Measurements from ENCODE around the gene CA5B.
A peak's percentile ranks its signal among the peaks of the same experiment; 100 is the strongest.
"Not testable (repeated sequence)": the region's sequence is repeated elsewhere in the genome, so short reads cannot be mapped to it uniquely, and the experiment has no call there.

The CA5B gene

DNA sequence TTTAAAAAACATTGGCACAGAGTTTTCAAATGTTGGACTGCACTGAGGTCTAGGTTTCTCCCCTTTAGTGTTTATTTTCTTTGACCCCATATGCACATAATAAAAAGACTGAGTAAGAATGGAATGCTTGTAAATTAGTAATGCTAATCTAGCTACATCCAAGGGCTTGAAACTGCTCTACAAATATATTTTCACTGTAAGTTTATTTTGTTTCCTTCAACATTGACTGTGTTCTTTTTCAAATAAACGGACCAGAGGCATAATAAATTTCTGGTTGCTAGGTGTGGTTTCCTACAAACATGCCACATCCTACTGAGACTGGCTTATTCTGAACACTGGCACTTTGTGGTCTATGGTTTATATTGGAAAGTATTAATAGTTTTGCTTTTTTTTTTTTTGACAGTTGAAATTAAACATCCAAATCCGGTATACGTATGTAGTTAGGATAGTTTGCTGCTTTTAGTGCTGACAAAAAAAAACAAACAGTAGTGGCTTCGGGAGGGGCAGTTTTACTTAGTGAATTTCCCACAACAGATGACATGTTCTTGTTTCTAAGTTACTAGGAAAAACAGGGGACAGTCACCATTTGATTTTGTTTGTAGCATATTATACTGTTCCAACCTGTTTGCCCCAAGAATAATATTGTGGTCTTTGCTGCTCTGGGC lies 13.2 kb downstream of the CA5B start:
- TF ChIP-seq, protein P1, sequence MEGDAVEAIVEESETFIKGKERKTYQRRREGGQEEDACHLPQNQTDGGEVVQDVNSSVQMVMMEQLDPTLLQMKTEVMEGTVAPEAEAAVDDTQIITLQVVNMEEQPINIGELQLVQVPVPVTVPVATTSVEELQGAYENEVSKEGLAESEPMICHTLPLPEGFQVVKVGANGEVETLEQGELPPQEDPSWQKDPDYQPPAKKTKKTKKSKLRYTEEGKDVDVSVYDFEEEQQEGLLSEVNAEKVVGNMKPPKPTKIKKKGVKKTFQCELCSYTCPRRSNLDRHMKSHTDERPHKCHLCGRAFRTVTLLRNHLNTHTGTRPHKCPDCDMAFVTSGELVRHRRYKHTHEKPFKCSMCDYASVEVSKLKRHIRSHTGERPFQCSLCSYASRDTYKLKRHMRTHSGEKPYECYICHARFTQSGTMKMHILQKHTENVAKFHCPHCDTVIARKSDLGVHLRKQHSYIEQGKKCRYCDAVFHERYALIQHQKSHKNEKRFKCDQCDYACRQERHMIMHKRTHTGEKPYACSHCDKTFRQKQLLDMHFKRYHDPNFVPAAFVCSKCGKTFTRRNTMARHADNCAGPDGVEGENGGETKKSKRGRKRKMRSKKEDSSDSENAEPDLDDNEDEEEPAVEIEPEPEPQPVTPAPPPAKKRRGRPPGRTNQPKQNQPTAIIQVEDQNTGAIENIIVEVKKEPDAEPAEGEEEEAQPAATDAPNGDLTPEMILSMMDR (IDR thresholded peaks at IDR 0.05; ENCODE audit: unreplicated experiment in 3 of 3): no peak

GRCh38 chrX:15755091-15755490 lies 17.0 kb downstream of the CA5B start:
- peaks cover 4% of the 10 kb centered on the region for H3K36me3 Mint-ChIP-seq (ENCODE audit: low read depth)
- H3K27me3 Mint-ChIP-seq (ENCODE audit: low read depth): no peaks in the 10 kb centered on the region
- TF ChIP-seq, protein P1 (IDR thresholded peaks at IDR 0.05; ENCODE audit: unreplicated experiment in 3 of 3): no peak
- H3K9me3 Mint-ChIP-seq: no peaks in the 10 kb centered on the region
- H3K4me3 Mint-ChIP-seq: no peak overlapping the region
- peaks cover 9% of the 10 kb centered on the region for H3K4me1 Mint-ChIP-seq
- H3K27ac Mint-ChIP-seq: no peak overlapping the region

More for the DNA sequence above, 13.2 kb downstream of the CA5B start:
- Mint-ChIP-seq H3K4me3 (no peak overlapping the region), H3K36me3 (ENCODE audit: low read depth) (peaks cover 4% of the 10 kb centered on the region), H3K27me3 (ENCODE audit: low read depth) (no peaks in the 10 kb centered on the region), H3K27ac (peak overlapping the region in 2 of 3 experiments; percentile 32 to 43), H3K4me1 (peaks cover 9% of the 10 kb centered on the region), H3K9me3 (no peaks in the 10 kb centered on the region)

- no peak overlapping the region for H3K4me3 Mint-ChIP-seq
- no peaks in the 10 kb centered on the region for H3K9me3 Mint-ChIP-seq
- H3K36me3 Mint-ChIP-seq (ENCODE audit: low read depth): peaks cover 4% of the 10 kb centered on the region
- no peaks in the 10 kb centered on the region for H3K4me1 Mint-ChIP-seq
- no peak overlapping the region for H3K27ac Mint-ChIP-seq
- H3K27me3 Mint-ChIP-seq (ENCODE audit: low read depth): no peaks in the 10 kb centered on the region
- TF ChIP-seq, protein P1 (IDR thresholded peaks at IDR 0.05; ENCODE audit: unreplicated experiment in 3 of 3): no peak
These were observed 20.1 kb downstream of the CA5B start for GRCh38 chrX:15758140-15758539.

- H3K4me3 Mint-ChIP-seq, H3K4me1 Mint-ChIP-seq: not testable (repeated sequence)
These were observed 21.8 kb downstream of the CA5B start for GRCh38 chrX:15759886-15760285.

GRCh38 chrX:15761564-15762191 lies 23.6 kb downstream of the CA5B start:
- Mint-ChIP-seq H3K4me3 (no peak overlapping the region), H3K36me3 (ENCODE audit: low read depth) (peaks cover 8% of the 10 kb centered on the region), H3K27me3 (ENCODE audit: low read depth) (no peaks in the 10 kb centered on the region), H3K9me3 (no peaks in the 10 kb centered on the region), H3K4me1 (no peaks in the 10 kb centered on the region), H3K27ac (no peak overlapping the region)
- TF ChIP-seq, protein P1 (IDR thresholded peaks at IDR 0.05; ENCODE audit: unreplicated experiment in 3 of 3): peak; percentile 66 to 77 (median 67)

More at GRCh38 chrX:15759886-15760285, 21.8 kb downstream of the CA5B start:
- not testable (repeated sequence) for H3K27me3 Mint-ChIP-seq (ENCODE audit: low read depth); H3K27ac Mint-ChIP-seq; H3K9me3 Mint-ChIP-seq; H3K36me3 Mint-ChIP-seq (ENCODE audit: low read depth)

GRCh38 chrX:15769300-15769954 lies 31.4 kb downstream of the CA5B start:
- TF ChIP-seq, protein P1 (IDR thresholded peaks at IDR 0.05; ENCODE audit: unreplicated experiment in 3 of 3): no peak
- peaks cover 25% of the 10 kb centered on the region for H3K36me3 Mint-ChIP-seq (ENCODE audit: low read depth)
- no peak overlapping the region for H3K4me3 Mint-ChIP-seq
- no peaks in the 10 kb centered on the region for H3K27me3 Mint-ChIP-seq (ENCODE audit: low read depth)
- no peaks in the 10 kb centered on the region for H3K9me3 Mint-ChIP-seq
- H3K4me1 Mint-ChIP-seq: no peaks in the 10 kb centered on the region
- no peak overlapping the region for H3K27ac Mint-ChIP-seq

Measured in nephron (organoid).